Mesenchymal stem cell (in vitro differentiated cells and primary cell): ENCODE data around the gene PKMYT1.
A peak's percentile ranks its signal among the peaks of the same experiment; 100 is the strongest.

Source experiments
- DNase-seq: peaks from one replicate; pipeline ENCODE4 v3.0.0-alpha.2; 2013
- H2AFZ ChIP-seq: one replicate; pipeline ENCODE4 v1.6.1; 2013; ENCODE audit warnings: low read depth, mild to moderate bottlenecking, control low read depth, inconsistent platforms, low read length, moderate library complexity
- H2AK5ac ChIP-seq: 2 replicates; pipeline ENCODE4 v1.6.1; 2013; ENCODE audit warnings: low read length, moderate library complexity, mild to moderate bottlenecking, inconsistent platforms; ENCODE audit not compliant: severe bottlenecking
- H2BK120ac ChIP-seq: one replicate; pipeline ENCODE4 v1.6.1; 2013; ENCODE audit warnings: low read depth, mild to moderate bottlenecking, inconsistent platforms, low read length, moderate library complexity
- H2BK12ac ChIP-seq, 2 experiments: one replicate each; pipeline ENCODE4 v1.6.1; 2013; ENCODE audit warnings: inconsistent platforms in 2 of 2, low read length in 2 of 2, mild to moderate bottlenecking in 2 of 2, moderate library complexity in 2 of 2, control low read depth in 1 of 2
- H2BK15ac ChIP-seq: one replicate; pipeline ENCODE4 v1.6.1; 2013; ENCODE audit warnings: mild to moderate bottlenecking, low read depth, inconsistent platforms; ENCODE audit not compliant: poor library complexity, severe bottlenecking
- H2BK5ac ChIP-seq: 2 replicates; pipeline ENCODE4 v1.6.1; 2013; ENCODE audit warnings: low read depth, mild to moderate bottlenecking, low read length, control low read depth, inconsistent platforms; ENCODE audit not compliant: poor library complexity, severe bottlenecking
- H3K14ac ChIP-seq, 2 experiments: one replicate each; pipeline ENCODE4 v1.6.1; 2013; ENCODE audit warnings: inconsistent platforms in 2 of 2, low read length in 2 of 2, control low read depth in 1 of 2, mild to moderate bottlenecking in 1 of 2, moderate library complexity in 1 of 2
- H3K18ac ChIP-seq, 2 experiments: one replicate each; pipeline ENCODE4 v1.6.1; 2013; ENCODE audit warnings: inconsistent platforms in 2 of 2, low read length in 2 of 2, control low read depth in 1 of 2, low read depth in 1 of 2, mild to moderate bottlenecking in 1 of 2
- H3K23ac ChIP-seq, 2 experiments: one replicate each; pipeline ENCODE4 v1.6.1; 2013; ENCODE audit warnings: inconsistent platforms in 2 of 2, low read length in 2 of 2, mild to moderate bottlenecking in 2 of 2, moderate library complexity in 2 of 2, control low read depth in 1 of 2
- H3K27ac ChIP-seq: 2 replicates; pipeline ENCODE4 v1.5.1; 2013; ENCODE audit warnings: mild to moderate bottlenecking, moderate library complexity, low read length, control low read depth, inconsistent platforms; ENCODE audit not compliant: poor library complexity, severe bottlenecking
- H3K27me3 ChIP-seq, 2 experiments: 2 replicates each; pipeline versions ENCODE4 v1.6.1 to v1.7.0; 2013; ENCODE audit warnings: low read length in 2 of 2, mild to moderate bottlenecking in 2 of 2, moderate library complexity in 2 of 2, control low read depth in 1 of 2, inconsistent platforms in 1 of 2; ENCODE audit not compliant: control insufficient read depth in 1 of 2, insufficient read depth in 1 of 2
- H3K36me3 ChIP-seq, 2 experiments: 2 replicates each; pipeline versions ENCODE4 v1.6.1 to v1.7.0; 2013; ENCODE audit warnings: low read length in 2 of 2, control low read depth in 1 of 2, inconsistent platforms in 1 of 2, low read depth in 1 of 2, mild to moderate bottlenecking in 1 of 2; ENCODE audit not compliant: insufficient read depth in 2 of 2, control insufficient read depth in 1 of 2
- H3K4ac ChIP-seq, 2 experiments: one replicate each; pipeline ENCODE4 v1.6.1; 2013; ENCODE audit warnings: inconsistent platforms in 2 of 2, low read length in 2 of 2, mild to moderate bottlenecking in 2 of 2, moderate library complexity in 2 of 2, control low read depth in 1 of 2, low read depth in 1 of 2
- H3K4me1 ChIP-seq: 2 replicates; pipeline ENCODE4 v1.6.1; 2013; ENCODE audit warnings: low read depth, low read length, control low read depth; ENCODE audit not compliant: control insufficient read depth, insufficient read depth
- H3K4me2 ChIP-seq: 2 replicates; pipeline ENCODE4 v1.6.1; 2013; ENCODE audit warnings: low read length, mild to moderate bottlenecking, inconsistent platforms; ENCODE audit not compliant: poor library complexity, severe bottlenecking
- H3K4me3 ChIP-seq, 2 experiments: 2 replicates each; pipeline versions ENCODE4 v1.5.1 to v1.7.0; 2013; ENCODE audit warnings: low read length in 2 of 2, mild to moderate bottlenecking in 2 of 2, control low read depth in 1 of 2, low read depth in 1 of 2; ENCODE audit not compliant: insufficient read depth in 1 of 2
- H3K79me1 ChIP-seq: replicated peaks from 2 replicates; pipeline ENCODE4 v1.6.1; 2013; ENCODE audit warnings: mild to moderate bottlenecking, control low read depth, low read length, inconsistent platforms; ENCODE audit not compliant: poor library complexity, severe bottlenecking
- H3K9ac ChIP-seq: 2 replicates; pipeline ENCODE4 v1.7.0; 2013; ENCODE audit warnings: mild to moderate bottlenecking, low read length, moderate library complexity
- H3K9me3 ChIP-seq: 2 replicates; pipeline ENCODE4 v1.7.0; 2013; ENCODE audit warnings: mild to moderate bottlenecking, low read length; ENCODE audit not compliant: control insufficient read depth
- H4K8ac ChIP-seq: one replicate; pipeline ENCODE4 v1.6.1; 2013; ENCODE audit warnings: inconsistent platforms, mild to moderate bottlenecking, low read length, moderate library complexity
- H4K91ac ChIP-seq: one replicate; pipeline ENCODE4 v1.6.1; 2013; ENCODE audit warnings: mild to moderate bottlenecking, low read length, inconsistent platforms
- WGBS: methylation state at CpG from one replicate; pipeline ENCODE4 v1.1.7; 2013; ENCODE audit warnings: mixed read lengths; 5-methylcytosine and 5-hydroxymethylcytosine counted together

The PKMYT1 gene

GRCh38 chr16:3017794-3018506 is 37.7 kb upstream of the PKMYT1 start, which contains the start of gene CLDN6:
Gene CLDN6, minus strand, starts transcription at chr16:3018183. Its CDS starts 2,162 bp downstream, at chr16:3016021.
- peaks cover 21 to 40% of the 10 kb centered on the region in 2 experiments for H3K27me3 ChIP-seq
- peaks cover 0 to 16% of the 10 kb centered on the region in 2 experiments for H3K36me3 ChIP-seq
- H3K79me1 ChIP-seq: peaks cover 2% of the 10 kb centered on the region
- no peak within 1 kb of the TSS for H3K4ac ChIP-seq
- H2AFZ ChIP-seq: no peak within 1 kb of the TSS
- no peak within 1 kb of the TSS for H2BK15ac ChIP-seq
- H4K8ac ChIP-seq: no peak within 1 kb of the TSS
- no peak within 1 kb of the TSS for H2BK5ac ChIP-seq
- peak within 1 kb of the TSS in 1 of 2 experiments; percentile 32 for H2BK12ac ChIP-seq
- no peak within 1 kb of the TSS for H3K23ac ChIP-seq
- peaks cover 26% of the 10 kb centered on the region for H3K4me1 ChIP-seq
- H3K9ac ChIP-seq: no peak within 1 kb of the TSS
- no peak within 1 kb of the TSS for H2BK120ac ChIP-seq
- 4% methylated on average over 34 of the region's 52 CpGs for WGBS
- no peak within 1 kb of the TSS for H3K4me3 ChIP-seq
- H4K91ac ChIP-seq: no peak within 1 kb of the TSS
- no peak within 1 kb of the TSS for H3K27ac ChIP-seq
- peak within 1 kb of the TSS; percentile 49 for H2AK5ac ChIP-seq
- peak within 1 kb of the TSS in 1 of 2 experiments; percentile 33 for H3K14ac ChIP-seq
- H3K18ac ChIP-seq: no peak within 1 kb of the TSS
- H3K4me2 ChIP-seq: peak within 1 kb of the TSS; percentile 61
- H3K9me3 ChIP-seq: no peaks in the 10 kb centered on the region
- DNase-seq: no peak

GRCh38 chr16:3017344-3017743 is 37.1 kb upstream of the PKMYT1 start:
- H2BK12ac ChIP-seq: no peak overlapping the region
- no peak overlapping the region for H2AFZ ChIP-seq
- H3K27me3 ChIP-seq: peaks cover 27 to 46% of the 10 kb centered on the region in 2 experiments
- no peak overlapping the region for H3K4me3 ChIP-seq
- H2BK15ac ChIP-seq: no peak overlapping the region
- no peak overlapping the region for H3K4me2 ChIP-seq
- H3K9me3 ChIP-seq: no peaks in the 10 kb centered on the region
- H2BK120ac ChIP-seq: no peak overlapping the region
- H3K18ac ChIP-seq: no peak overlapping the region
- H3K27ac ChIP-seq: no peak overlapping the region
- H2AK5ac ChIP-seq: no peak overlapping the region
- no peak overlapping the region for H3K14ac ChIP-seq
- H2BK5ac ChIP-seq: no peak overlapping the region
- no peak overlapping the region for H4K91ac ChIP-seq
- H3K9ac ChIP-seq: no peak overlapping the region
- DNase-seq: no peak
- no peak overlapping the region for H3K4ac ChIP-seq
- H4K8ac ChIP-seq: no peak overlapping the region
- peaks cover 27% of the 10 kb centered on the region for H3K4me1 ChIP-seq
- WGBS: 28% methylated on average over 17 of the region's 20 CpGs
- H3K36me3 ChIP-seq: peaks cover 0 to 10% of the 10 kb centered on the region in 2 experiments
- H3K79me1 ChIP-seq: peaks cover 2% of the 10 kb centered on the region
- H3K23ac ChIP-seq: no peak overlapping the region

- Histone ChIP-seq H3K4me2 (no peak overlapping the region), H3K27ac (no peak overlapping the region), H3K9me3 (no peaks in the 10 kb centered on the region), H3K4me3 (no peak overlapping the region), H3K4me1 (peaks cover 31% of the 10 kb centered on the region), H2BK12ac (no peak overlapping the region), H2AFZ (no peak overlapping the region), H4K8ac (no peak overlapping the region), H4K91ac (no peak overlapping the region), H3K14ac (no peak overlapping the region), H2AK5ac (no peak overlapping the region), H3K36me3 (peaks cover 0 to under 1% of the 10 kb centered on the region in 2 experiments), H3K18ac (no peak overlapping the region), H3K9ac (no peak overlapping the region), H3K4ac (no peak overlapping the region), H3K79me1 (peaks cover 2% of the 10 kb centered on the region), H3K23ac (no peak overlapping the region), H2BK5ac (no peak overlapping the region), H2BK15ac (no peak overlapping the region), H3K27me3 (peaks cover 39 to 59% of the 10 kb centered on the region in 2 experiments), H2BK120ac (no peak overlapping the region)
- no peak for DNase-seq
- WGBS: 89% methylated on average over 13 of the region's 13 CpGs
These were observed 35.7 kb upstream of the PKMYT1 start for GRCh38 chr16:3015865-3016521.

- no peak overlapping the region for H3K14ac ChIP-seq
- DNase-seq: no peak
- no peak overlapping the region for H3K4me3 ChIP-seq
- WGBS: 97% methylated on average over 6 of the region's 6 CpGs
- H4K91ac ChIP-seq: no peak overlapping the region
- H3K4ac ChIP-seq: no peak overlapping the region
- H2AFZ ChIP-seq: no peak overlapping the region
- H2BK5ac ChIP-seq: no peak overlapping the region
- peaks cover 36% of the 10 kb centered on the region for H3K4me1 ChIP-seq
- H3K23ac ChIP-seq: no peak overlapping the region
- H2BK15ac ChIP-seq: no peak overlapping the region
- H4K8ac ChIP-seq: no peak overlapping the region
- peaks cover 50 to 67% of the 10 kb centered on the region in 2 experiments for H3K27me3 ChIP-seq
- H3K9me3 ChIP-seq: no peaks in the 10 kb centered on the region
- H3K79me1 ChIP-seq: peaks cover 2% of the 10 kb centered on the region
- H3K9ac ChIP-seq: no peak overlapping the region
- H2BK120ac ChIP-seq: no peak overlapping the region
- no peak overlapping the region for H3K4me2 ChIP-seq
- no peak overlapping the region for H2BK12ac ChIP-seq
- H3K36me3 ChIP-seq: no peaks in the 10 kb centered on the region
- no peak overlapping the region for H3K27ac ChIP-seq
- H3K18ac ChIP-seq: no peak overlapping the region
- no peak overlapping the region for H2AK5ac ChIP-seq
These were observed 34.7 kb upstream of the PKMYT1 start for GRCh38 chr16:3014971-3015370.
